Measurements from ENCODE around the gene SMOC1. TPM values are rescaled to one million over a fixed set of nuclear protein-coding genes. Genes with fewer than 3 reads are reported as not detected.

SMOC1 gene
- total RNA-seq, 3 donors from 2014 or later, result 1.2 to 2.0 (median 1.7) TPM

GRCh38 chr14:70067810-70068209 is 188.6 kb downstream of the SMOC1 start:
- TF ChIP-seq CTCF (IDR thresholded peaks at IDR 0.05), result no peak
- intact Hi-C loops (cut with DNase I, micrococcal nuclease), result no loop called here
- Histone ChIP-seq H3K4me1 (ENCODE audit: low read depth) (no peaks in the 10 kb centered on the region), H3K9me3 (no peaks in the 10 kb centered on the region), H3K36me3 (ENCODE audit: low read depth) (no peaks in the 10 kb centered on the region), H3K4me3 (no peak overlapping the region)
- no peak for DNase-seq
- no peak for ATAC-seq

GRCh38 chr14:70069186-70069585 is 190.0 kb downstream of the SMOC1 start:
- no peak overlapping the region for H3K4me3 ChIP-seq
- no peak for ATAC-seq
- H3K9me3 ChIP-seq, result no peaks in the 10 kb centered on the region
- TF ChIP-seq CTCF (IDR thresholded peaks at IDR 0.05), result no peak
- H3K4me1 ChIP-seq (ENCODE audit: low read depth), result no peaks in the 10 kb centered on the region
- H3K36me3 ChIP-seq (ENCODE audit: low read depth), result no peaks in the 10 kb centered on the region
- intact Hi-C loops (cut with DNase I, micrococcal nuclease), result no loop called here
- no peak for DNase-seq

GRCh38 chr14:70073924-70074566 is 194.8 kb downstream of the SMOC1 start:
- TF ChIP-seq CTCF (IDR thresholded peaks at IDR 0.05), result peak; percentile 72

GRCh38 chr14:70077005-70077404 is 197.8 kb downstream of the SMOC1 start:
- H3K4me1 ChIP-seq (ENCODE audit: low read depth), result no peaks in the 10 kb centered on the region
- no peak for ATAC-seq
- H3K36me3 ChIP-seq (ENCODE audit: low read depth), result no peaks in the 10 kb centered on the region
- no peak for DNase-seq
- intact Hi-C loops (cut with DNase I, micrococcal nuclease), result no loop called here
- no peak for TF ChIP-seq CTCF (IDR thresholded peaks at IDR 0.05)
- H3K9me3 ChIP-seq, result no peaks in the 10 kb centered on the region
- no peak overlapping the region for H3K4me3 ChIP-seq

More at GRCh38 chr14:70073924-70074566, 194.8 kb downstream of the SMOC1 start:
- ATAC-seq (peak; percentile 94), DNase-seq (peak; percentile 53 to 82 (median 63))
- Histone ChIP-seq H3K36me3 (ENCODE audit: low read depth) (no peaks in the 10 kb centered on the region), H3K9me3 (no peaks in the 10 kb centered on the region), H3K4me3 (no peak overlapping the region), H3K4me1 (ENCODE audit: low read depth) (no peaks in the 10 kb centered on the region)
- intact Hi-C loops (cut with DNase I, micrococcal nuclease), result no loop called here

- Histone ChIP-seq H3K4me3 (no peak overlapping the region), H3K9me3 (no peaks in the 10 kb centered on the region), H3K4me1 (ENCODE audit: low read depth) (no peaks in the 10 kb centered on the region), H3K36me3 (ENCODE audit: low read depth) (no peaks in the 10 kb centered on the region)
- no peak for ATAC-seq
- TF ChIP-seq CTCF (IDR thresholded peaks at IDR 0.05), result no peak
- DNase-seq, result no peak
- intact Hi-C loops (cut with DNase I, micrococcal nuclease), result no loop called here
Measured at GRCh38 chr14:70077720-70078119, 198.5 kb downstream of the SMOC1 start.

GRCh38 chr14:70078329-70078728 is 199.1 kb downstream of the SMOC1 start:
- Histone ChIP-seq H3K9me3 (no peaks in the 10 kb centered on the region), H3K4me3 (no peak overlapping the region), H3K36me3 (ENCODE audit: low read depth) (no peaks in the 10 kb centered on the region), H3K4me1 (ENCODE audit: low read depth) (no peaks in the 10 kb centered on the region)
- ATAC-seq, result no peak
- no peak for TF ChIP-seq CTCF (IDR thresholded peaks at IDR 0.05)
- intact Hi-C loops (cut with DNase I, micrococcal nuclease), result no loop called here
- DNase-seq, result no peak

All from mucosa of descending colon (tissue), 3 donors.